A673 (cell line): ENCODE results near the gene SGF29. TPM values are rescaled to one million over a fixed set of nuclear protein-coding genes. Genes with fewer than 3 reads are reported as not detected.

Experiments
- BruUV-seq: library from RNA; stranded (reverse); fragments of 400-500 nt; replicated peaks from 2 replicates; lab custom pipeline; 2021; lab: Mats Ljungman, UMichigan
- CTCF ChIA-PET: fragments of 300-600 bp; sonication (Branson Sonifier 250); formaldehyde crosslinking; loops from one replicate; lab custom pipeline; 2022; ENCODE audit warnings: antibody characterized with exemption; lab: Charles Lee
- POLR2A ChIA-PET: fragments of 300-600 bp; sonication (Branson Sonifier 250); formaldehyde crosslinking; loops from one replicate; lab custom pipeline; 2022; ENCODE audit warnings: antibody characterized with exemption; ENCODE audit not compliant: low non-redundant PET; lab: Charles Lee
- DNase-seq: peaks from one replicate; pipeline ENCODE4 v3.0.0-alpha.2; 2015; ENCODE audit warnings: low spot score
- H3K27ac ChIP-seq: fragments of 200-600 bp; sonication (generic); 2 replicates; pipeline ENCODE4 v1.5.1; 2016; ENCODE audit warnings: mixed run types, low read depth, mild to moderate bottlenecking, mixed read lengths, antibody characterized with exemption, low read length; ENCODE audit not compliant: poor library complexity, severe bottlenecking
- H3K27me3 ChIP-seq: fragments of 200-600 bp; sonication (generic); replicated peaks from 2 replicates; pipeline ENCODE4 v1.6.1; 2017; ENCODE audit warnings: mixed run types, low read depth, mild to moderate bottlenecking, mixed read lengths, antibody characterized with exemption, low read length; ENCODE audit not compliant: insufficient read depth, poor library complexity
- H3K36me3 ChIP-seq: fragments of 200-600 bp; sonication (generic); 2 replicates; pipeline ENCODE4 v1.6.1; 2016; ENCODE audit warnings: mixed run types, mild to moderate bottlenecking, mixed read lengths, antibody characterized with exemption, low read length; ENCODE audit not compliant: insufficient read depth, poor library complexity, severe bottlenecking
- H3K4me1 ChIP-seq: fragments of 200-600 bp; sonication (generic); 2 replicates; pipeline ENCODE4 v1.6.1; 2017; ENCODE audit warnings: mixed run types, mild to moderate bottlenecking, mixed read lengths, antibody characterized with exemption, low read length; ENCODE audit not compliant: insufficient read depth, poor library complexity, severe bottlenecking
- H3K4me3 ChIP-seq: fragments of 200-600 bp; sonication (generic); 2 replicates; pipeline ENCODE4 v1.5.1; 2016; ENCODE audit warnings: low read depth, mixed run types, mild to moderate bottlenecking, mixed read lengths, low read length; ENCODE audit not compliant: poor library complexity, severe bottlenecking
- H3K9me3 ChIP-seq: fragments of 200-600 bp; sonication (generic); 2 replicates; pipeline ENCODE4 v1.6.1; 2016; ENCODE audit warnings: mixed run types, low read depth, mild to moderate bottlenecking, mixed read lengths, antibody characterized with exemption, low read length; ENCODE audit not compliant: poor library complexity, severe bottlenecking
- EZH2 ChIP-seq: fragments of 200-600 bp; sonication (generic); IDR thresholded peaks from 2 replicates; pipeline ENCODE4 v1.6.1; 2017; ENCODE audit warnings: borderline replicate concordance, low read depth, mild to moderate bottlenecking, mixed read lengths, antibody characterized with exemption, low read length; ENCODE audit not compliant: poor library complexity, severe bottlenecking
- intact Hi-C: fragments of 100-400 bp; cut with micrococcal nuclease; formaldehyde crosslinking; loops from one replicate; pipeline ENCODE4 v1.10.0; 2022; ENCODE audit not compliant: unreplicated experiment
- total RNA-seq: library from RNA; stranded (reverse); gene quantifications from 2 replicates; pipeline ENCODE4 v1.2.3, GENCODE V29; 2021
- TF ChIP-seq, protein P1 (sequence below): fragments of 300-800, 200-600 bp; sonication (generic); conservative IDR thresholded peaks from 2 replicates; pipeline ENCODE4 v1.5.1; 2017; ENCODE audit warnings: low read depth, mild to moderate bottlenecking, antibody characterized with exemption, low read length, moderate library complexity, mixed read lengths

SGF29 gene
- total RNA-seq, 1 experiment from 2014 or later = 42.3 TPM

DNA sequence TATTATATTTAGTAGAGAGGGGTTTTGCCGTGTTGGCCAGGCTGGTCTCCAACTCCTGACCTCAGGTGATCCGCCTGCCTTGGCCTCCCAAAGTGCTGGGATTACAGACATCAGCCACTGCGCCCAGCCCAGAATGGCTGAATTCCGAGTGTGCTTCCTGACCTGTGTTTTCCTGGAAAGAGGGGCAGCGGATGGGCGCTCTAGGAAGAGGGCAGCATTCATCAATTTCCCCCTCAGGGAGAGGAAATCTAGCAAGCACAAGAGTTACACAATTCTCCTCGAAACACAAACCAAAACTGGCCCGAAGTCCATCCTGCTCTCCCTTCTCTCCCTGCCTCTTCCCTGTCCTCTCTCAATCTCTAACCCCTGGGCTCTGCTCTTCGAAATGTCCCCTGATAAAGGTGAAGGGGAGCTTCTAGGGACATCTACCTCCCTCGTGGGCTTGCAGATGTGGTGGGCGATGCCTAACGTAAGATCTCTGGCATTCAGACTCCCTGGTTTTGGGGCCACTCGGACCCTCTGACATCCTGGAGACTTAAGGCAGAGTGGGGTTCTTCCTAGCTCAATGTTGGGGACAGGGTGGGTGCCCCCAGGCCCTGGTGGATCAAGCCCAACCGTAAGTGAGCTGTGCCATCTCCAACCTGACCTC lies 48.1 kb upstream of the SGF29 start:
- no peak for DNase-seq
- intact Hi-C loops = no loop called here
- TF ChIP-seq EZH2 = no peak
- TF ChIP-seq, protein P1, sequence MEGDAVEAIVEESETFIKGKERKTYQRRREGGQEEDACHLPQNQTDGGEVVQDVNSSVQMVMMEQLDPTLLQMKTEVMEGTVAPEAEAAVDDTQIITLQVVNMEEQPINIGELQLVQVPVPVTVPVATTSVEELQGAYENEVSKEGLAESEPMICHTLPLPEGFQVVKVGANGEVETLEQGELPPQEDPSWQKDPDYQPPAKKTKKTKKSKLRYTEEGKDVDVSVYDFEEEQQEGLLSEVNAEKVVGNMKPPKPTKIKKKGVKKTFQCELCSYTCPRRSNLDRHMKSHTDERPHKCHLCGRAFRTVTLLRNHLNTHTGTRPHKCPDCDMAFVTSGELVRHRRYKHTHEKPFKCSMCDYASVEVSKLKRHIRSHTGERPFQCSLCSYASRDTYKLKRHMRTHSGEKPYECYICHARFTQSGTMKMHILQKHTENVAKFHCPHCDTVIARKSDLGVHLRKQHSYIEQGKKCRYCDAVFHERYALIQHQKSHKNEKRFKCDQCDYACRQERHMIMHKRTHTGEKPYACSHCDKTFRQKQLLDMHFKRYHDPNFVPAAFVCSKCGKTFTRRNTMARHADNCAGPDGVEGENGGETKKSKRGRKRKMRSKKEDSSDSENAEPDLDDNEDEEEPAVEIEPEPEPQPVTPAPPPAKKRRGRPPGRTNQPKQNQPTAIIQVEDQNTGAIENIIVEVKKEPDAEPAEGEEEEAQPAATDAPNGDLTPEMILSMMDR = no peak
- ChIA-PET CTCF (no interaction called here), POLR2A (no interaction called here)
- no TSS peak for BruUV-seq
- no peak overlapping the region for H3K27ac ChIP-seq
- H3K27me3 ChIP-seq = peaks cover 11% of the 10 kb centered on the region
- no peak overlapping the region for H3K4me3 ChIP-seq
- no peaks in the 10 kb centered on the region for H3K4me1 ChIP-seq
- no peaks in the 10 kb centered on the region for H3K9me3 ChIP-seq
- no peaks in the 10 kb centered on the region for H3K36me3 ChIP-seq

DNA sequence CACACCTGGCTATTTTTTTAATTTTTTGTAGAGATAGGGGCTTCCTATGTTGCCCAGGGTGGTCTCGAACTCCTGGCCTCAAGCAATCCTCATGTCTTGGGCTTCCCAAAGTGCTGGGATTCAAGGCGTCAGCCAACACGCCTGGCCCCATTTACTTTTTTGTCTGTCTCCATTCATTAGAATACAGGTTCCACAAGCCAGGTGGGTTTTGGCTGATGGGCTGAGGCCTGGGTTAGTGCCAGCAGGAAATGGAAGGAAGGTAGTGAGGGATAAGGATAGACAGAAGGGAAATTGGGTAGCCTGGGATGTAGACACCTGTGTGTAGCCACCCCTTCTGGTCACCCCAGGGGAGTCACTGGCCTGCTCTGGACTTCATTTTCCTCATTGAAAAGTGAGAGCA lies 42.7 kb upstream of the SGF29 start:
- no TSS peak for BruUV-seq
- POLR2A ChIA-PET = interaction anchor here (0.6 kb wide), 1 partner anchor 8 kb away, joined by 4 read pairs; no protein-coding TSS in a partner anchor
- peaks cover 3% of the 10 kb centered on the region for H3K27me3 ChIP-seq

DNA sequence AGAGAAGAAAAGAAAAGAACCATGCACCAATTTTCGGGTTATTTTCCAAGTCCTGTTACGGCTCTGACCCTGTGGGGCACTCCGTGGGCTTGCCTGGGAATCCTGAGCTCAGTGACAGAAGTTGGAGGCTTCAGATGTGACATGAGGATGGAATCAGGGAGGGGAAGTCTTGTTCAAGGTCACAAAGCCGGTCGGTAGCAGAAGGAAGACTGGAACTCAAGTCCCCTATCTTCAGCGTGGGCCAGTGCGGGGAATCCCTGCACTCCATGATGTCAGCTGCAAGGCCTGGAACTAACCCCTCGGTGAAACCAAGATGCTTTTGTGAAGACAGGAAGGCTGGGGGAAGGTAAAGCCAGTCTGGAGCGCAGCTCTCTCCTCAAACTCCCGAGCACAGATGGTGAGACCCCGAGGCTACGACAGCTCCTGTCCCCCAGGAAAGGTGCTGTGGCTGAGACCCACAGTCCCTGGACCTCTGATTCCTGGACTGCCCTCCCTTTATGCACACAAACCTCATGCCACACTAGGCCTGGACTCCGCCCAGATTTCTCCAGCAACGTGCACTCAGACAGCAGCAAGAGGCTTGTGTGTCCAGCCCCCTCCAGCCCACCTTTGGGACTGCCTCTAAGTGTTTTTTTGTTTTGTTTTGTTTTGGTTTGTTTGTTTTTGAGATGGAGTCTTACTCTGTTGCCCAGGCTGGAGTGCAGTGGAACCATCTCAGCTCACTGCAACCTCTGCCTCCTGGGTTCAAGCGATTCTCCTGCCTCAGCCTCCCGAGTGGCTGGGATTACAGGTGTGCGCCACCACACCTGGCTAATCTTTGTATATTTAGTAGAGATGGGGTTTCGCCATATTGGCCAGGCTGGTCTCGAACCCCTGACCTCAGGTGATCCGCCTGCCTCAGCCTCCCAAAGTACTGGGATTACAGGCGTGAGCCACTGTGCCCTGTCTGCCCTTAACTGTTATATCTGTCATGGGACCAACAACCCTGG lies 41.6 kb upstream of the SGF29 start:
- ChIA-PET POLR2A (no interaction called here), CTCF (no interaction called here)
- no TSS peak for BruUV-seq
- Histone ChIP-seq H3K4me3 (no peak overlapping the region), H3K27me3 (no peaks in the 10 kb centered on the region), H3K4me1 (no peaks in the 10 kb centered on the region), H3K9me3 (no peaks in the 10 kb centered on the region), H3K27ac (no peak overlapping the region), H3K36me3 (no peaks in the 10 kb centered on the region)
- TF ChIP-seq, protein P1 = no peak
- TF ChIP-seq EZH2 = no peak
- DNase-seq = no peak
- intact Hi-C loops = no loop called here

More for the DNA sequence above, 42.7 kb upstream of the SGF29 start:
- no peak overlapping the region for H3K4me3 ChIP-seq
- no peak overlapping the region for H3K27ac ChIP-seq
- no peak for TF ChIP-seq EZH2
- TF ChIP-seq, protein P1 = no peak
- H3K36me3 ChIP-seq = no peaks in the 10 kb centered on the region
- intact Hi-C loops = no loop called here
- CTCF ChIA-PET = no interaction called here
- no peaks in the 10 kb centered on the region for H3K9me3 ChIP-seq
- no peak for DNase-seq
- no peaks in the 10 kb centered on the region for H3K4me1 ChIP-seq
